Progenitor cell of endocrine pancreas (in vitro differentiated cells): Measurements from ENCODE around the gene HTR2A. TPM values are rescaled to one million over a fixed set of nuclear protein-coding genes. Genes with fewer than 3 reads are reported as not detected.

Source experiments
- DNase-seq: peaks from one replicate; pipeline ENCODE4 v3.0.0; 2021; ENCODE audit warnings: low spot score; ENCODE audit not compliant: unreplicated experiment
- H3K27ac Mint-ChIP-seq: 2 replicates; pipeline ENCODE4 v1.8.0; 2021; ENCODE audit warnings: mild to moderate bottlenecking, moderate library complexity, mixed read lengths
- H3K27me3 Mint-ChIP-seq: 2 replicates; pipeline ENCODE4 v1.8.0; 2021; ENCODE audit warnings: mixed read lengths
- H3K36me3 Mint-ChIP-seq: 2 replicates; pipeline ENCODE4 v1.8.0; 2022; ENCODE audit warnings: mixed read lengths; ENCODE audit not compliant: insufficient read depth
- H3K4me1 Mint-ChIP-seq: 2 replicates; pipeline ENCODE4 v1.8.0; 2021; ENCODE audit warnings: low read depth, mixed read lengths
- H3K4me3 Mint-ChIP-seq: 2 replicates; pipeline ENCODE4 v1.8.0; 2021; ENCODE audit warnings: low read depth, mild to moderate bottlenecking, moderate library complexity, mixed read lengths
- H3K9me3 Mint-ChIP-seq: 2 replicates; pipeline ENCODE4 v1.8.0; 2021; ENCODE audit warnings: low read depth, mixed read lengths
- total RNA-seq: library from RNA; stranded (reverse); gene quantifications from 2 replicates; pipeline ENCODE4 v1.2.1, GENCODE V29; 2021
- TF ChIP-seq, protein P1 (sequence below): fragments of 200-600 bp; sonication (generic); IDR thresholded peaks from one replicate; pipeline ENCODE4 v1.5.0; 2021; ENCODE audit warnings: antibody characterized with exemption, mild to moderate bottlenecking; ENCODE audit not compliant: unreplicated experiment

HTR2A gene
- total RNA-seq, 1 donor from 2014 or later, result not detected

DNA sequence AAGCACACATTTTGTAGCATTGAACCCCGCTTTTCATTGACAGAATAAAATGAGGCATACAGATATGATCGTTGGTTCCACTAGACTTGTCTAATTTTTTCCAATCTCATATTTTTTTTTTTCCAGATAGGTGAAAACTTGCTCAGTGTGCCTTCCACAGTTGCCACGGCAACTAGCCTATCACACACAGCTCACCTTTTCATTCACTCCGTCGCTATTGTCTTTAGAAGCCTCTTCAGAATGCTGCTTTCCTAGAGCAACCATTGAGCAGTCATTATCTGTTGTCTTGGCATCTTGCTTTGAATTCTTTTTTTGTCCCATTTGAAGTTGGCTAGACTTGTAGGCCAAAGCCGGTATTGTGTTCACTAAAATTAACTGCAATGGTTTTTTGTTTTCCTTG lies 62.2 kb downstream of the HTR2A start:
- H3K27ac Mint-ChIP-seq, result no peak overlapping the region
- no peaks in the 10 kb centered on the region for H3K4me1 Mint-ChIP-seq
- H3K27me3 Mint-ChIP-seq, result peaks cover 6% of the 10 kb centered on the region
- TF ChIP-seq, protein P1, sequence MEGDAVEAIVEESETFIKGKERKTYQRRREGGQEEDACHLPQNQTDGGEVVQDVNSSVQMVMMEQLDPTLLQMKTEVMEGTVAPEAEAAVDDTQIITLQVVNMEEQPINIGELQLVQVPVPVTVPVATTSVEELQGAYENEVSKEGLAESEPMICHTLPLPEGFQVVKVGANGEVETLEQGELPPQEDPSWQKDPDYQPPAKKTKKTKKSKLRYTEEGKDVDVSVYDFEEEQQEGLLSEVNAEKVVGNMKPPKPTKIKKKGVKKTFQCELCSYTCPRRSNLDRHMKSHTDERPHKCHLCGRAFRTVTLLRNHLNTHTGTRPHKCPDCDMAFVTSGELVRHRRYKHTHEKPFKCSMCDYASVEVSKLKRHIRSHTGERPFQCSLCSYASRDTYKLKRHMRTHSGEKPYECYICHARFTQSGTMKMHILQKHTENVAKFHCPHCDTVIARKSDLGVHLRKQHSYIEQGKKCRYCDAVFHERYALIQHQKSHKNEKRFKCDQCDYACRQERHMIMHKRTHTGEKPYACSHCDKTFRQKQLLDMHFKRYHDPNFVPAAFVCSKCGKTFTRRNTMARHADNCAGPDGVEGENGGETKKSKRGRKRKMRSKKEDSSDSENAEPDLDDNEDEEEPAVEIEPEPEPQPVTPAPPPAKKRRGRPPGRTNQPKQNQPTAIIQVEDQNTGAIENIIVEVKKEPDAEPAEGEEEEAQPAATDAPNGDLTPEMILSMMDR, result no peak
- DNase-seq, result no peak
- no peaks in the 10 kb centered on the region for H3K36me3 Mint-ChIP-seq
- H3K9me3 Mint-ChIP-seq, result no peaks in the 10 kb centered on the region
- no peak overlapping the region for H3K4me3 Mint-ChIP-seq

DNA sequence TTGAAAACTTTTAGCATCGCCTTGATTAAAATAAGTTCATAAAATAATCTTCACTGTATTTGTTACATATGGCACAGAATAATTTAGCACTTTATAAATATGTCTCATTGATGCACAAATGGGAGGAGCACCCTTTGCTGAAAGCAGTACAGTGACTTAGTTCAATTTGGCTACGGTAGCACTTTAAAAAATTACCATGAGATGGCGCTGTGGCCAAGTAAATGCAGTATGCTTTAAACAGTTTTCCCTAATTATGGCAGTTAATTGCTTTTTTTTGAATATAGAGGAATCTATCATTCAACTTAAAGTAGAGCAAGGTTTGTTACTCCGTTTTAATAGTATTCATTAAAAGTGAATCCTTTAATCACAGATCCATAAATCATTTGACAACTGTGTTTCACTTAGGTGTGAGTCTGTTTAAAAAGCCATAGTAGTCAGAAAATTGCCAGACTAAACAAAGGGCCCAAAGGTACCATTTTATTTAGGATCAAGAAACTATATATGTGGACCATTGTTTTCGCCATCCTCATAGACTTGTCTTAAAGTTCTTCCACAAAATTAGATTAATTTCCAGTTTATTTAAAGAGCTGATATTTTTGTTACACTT lies 65.2 kb downstream of the HTR2A start:
- Mint-ChIP-seq H3K4me1 (no peaks in the 10 kb centered on the region), H3K27me3 (peaks cover 2% of the 10 kb centered on the region), H3K4me3 (no peak overlapping the region), H3K36me3 (no peaks in the 10 kb centered on the region), H3K9me3 (no peaks in the 10 kb centered on the region), H3K27ac (no peak overlapping the region)
- TF ChIP-seq, protein P1, result peak; percentile 95
- DNase-seq, result peak; percentile 27

DNA sequence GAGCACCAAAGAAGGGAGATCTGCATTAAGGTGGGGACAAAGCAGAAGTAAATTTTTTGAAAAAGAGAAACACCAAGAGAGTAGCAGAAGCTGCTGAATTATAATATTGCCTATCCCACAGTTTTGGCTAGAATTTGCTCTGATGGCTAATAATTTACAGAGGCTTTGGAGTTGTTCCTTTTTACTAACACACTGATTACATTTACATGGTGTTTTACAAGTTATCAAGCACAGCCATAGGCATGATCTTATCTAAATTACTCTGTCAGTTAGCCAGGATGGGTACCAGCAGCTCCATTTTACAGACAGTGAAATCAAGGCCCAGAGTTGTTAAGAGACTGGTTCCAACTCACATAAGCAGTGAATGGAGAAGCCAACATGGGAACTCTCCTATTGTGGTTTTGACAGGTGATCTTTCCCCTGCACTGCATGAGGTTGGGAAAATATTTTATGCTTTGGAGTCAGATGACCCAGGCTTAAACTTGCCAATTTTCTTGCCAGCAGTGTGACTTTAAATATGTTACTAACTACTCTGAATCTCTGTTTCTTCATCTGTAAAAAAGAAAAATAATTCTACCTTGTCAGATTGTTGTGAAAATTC lies 66.3 kb downstream of the HTR2A start:
- Mint-ChIP-seq H3K27me3 (peaks cover 2% of the 10 kb centered on the region), H3K27ac (no peak overlapping the region), H3K4me3 (no peak overlapping the region), H3K9me3 (no peaks in the 10 kb centered on the region), H3K36me3 (no peaks in the 10 kb centered on the region), H3K4me1 (no peaks in the 10 kb centered on the region)
- no peak for DNase-seq
- TF ChIP-seq, protein P1, result no peak

DNA sequence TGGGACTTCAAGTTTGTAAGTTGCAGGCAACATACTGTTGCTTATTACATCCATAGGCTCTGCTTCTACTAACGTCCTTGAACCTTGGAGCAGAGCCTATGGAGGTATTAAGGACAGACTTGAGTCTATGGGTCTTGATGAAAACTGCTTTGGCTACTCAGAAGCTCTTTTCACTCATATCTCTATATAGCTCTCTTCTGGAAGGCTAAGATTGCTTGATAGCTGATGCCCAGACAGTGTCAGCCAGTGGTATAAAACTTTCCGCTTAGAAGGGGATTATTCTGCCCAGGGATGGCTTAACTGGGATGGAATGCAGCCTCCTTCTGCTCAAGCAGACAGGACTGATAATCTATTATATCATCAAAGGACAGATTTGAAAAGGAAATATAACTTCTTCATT lies 74.3 kb downstream of the HTR2A start:
- TF ChIP-seq, protein P1, result no peak
- Mint-ChIP-seq H3K4me1 (no peaks in the 10 kb centered on the region), H3K27me3 (peaks cover 4% of the 10 kb centered on the region), H3K36me3 (no peaks in the 10 kb centered on the region), H3K9me3 (no peaks in the 10 kb centered on the region), H3K4me3 (no peak overlapping the region), H3K27ac (no peak overlapping the region)
- no peak for DNase-seq

DNA sequence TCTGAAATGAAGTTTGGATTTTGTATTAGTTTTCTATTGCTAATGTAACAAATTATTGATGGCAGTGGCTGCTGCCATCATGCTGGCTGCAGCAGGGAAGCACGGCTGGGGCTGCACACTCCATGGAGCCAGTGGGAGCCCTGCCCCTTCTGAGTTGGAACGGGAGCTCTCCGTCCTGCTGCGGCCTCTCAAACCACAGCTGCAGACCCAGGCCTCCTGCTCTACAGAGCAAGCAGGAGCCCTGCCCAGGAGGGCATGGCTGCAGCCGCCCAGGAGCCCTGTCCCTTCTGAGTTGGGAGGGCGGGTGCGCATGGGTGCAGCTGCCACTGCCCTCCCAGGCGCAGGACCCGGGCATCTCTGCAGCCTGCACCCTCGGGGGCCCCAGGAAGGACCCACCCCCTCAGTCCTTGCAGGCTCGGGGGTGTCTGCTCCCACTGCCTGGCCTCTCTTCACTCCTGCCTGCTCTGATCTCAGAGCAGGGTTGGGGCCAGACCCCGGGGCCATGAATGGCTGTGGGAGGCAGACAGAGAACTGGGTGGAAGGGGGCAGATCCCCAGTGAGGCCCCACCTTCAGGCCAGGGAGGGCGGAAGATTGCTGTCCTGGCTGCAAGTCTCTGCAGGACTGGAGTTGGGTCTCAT lies 78.9 kb downstream of the HTR2A start:
- Mint-ChIP-seq H3K36me3 (no peaks in the 10 kb centered on the region), H3K27me3 (peaks cover 4% of the 10 kb centered on the region), H3K27ac (no peak overlapping the region), H3K4me1 (peaks cover 6% of the 10 kb centered on the region), H3K4me3 (no peak overlapping the region), H3K9me3 (peaks cover 1% of the 10 kb centered on the region)
- TF ChIP-seq, protein P1, result no peak
- DNase-seq, result no peak
